Ovary (tissue), 9 donors: ENCODE data around the gene CAMK2D. TPM values are rescaled to one million over a fixed set of nuclear protein-coding genes. Genes with fewer than 3 reads are reported as not detected.

Source experiments
- DNase-seq, 5 donors: peaks; one replicate each; pipeline ENCODE4 v3.0.0-alpha.2; 2019 to 2020
- H3K27ac ChIP-seq, 2 donors: fragments of 200-600 bp; one replicate each; pipeline versions ENCODE4 v1.5.1 to v1.8.0; 2019 to 2022
- H3K27me3 ChIP-seq: fragments of 200-600 bp; one replicate; pipeline ENCODE4 v1.8.0; 2022
- H3K36me3 ChIP-seq: fragments of 200-600 bp; sonication (generic); one replicate; pipeline ENCODE4 v1.5.1; 2019
- H3K4me1 ChIP-seq: one replicate; pipeline ENCODE4 v1.8.1; 2013; ENCODE audit warnings: mild to moderate bottlenecking, moderate library complexity; ENCODE audit not compliant: insufficient read depth
- H3K4me3 ChIP-seq: fragments of 200-600 bp; sonication (generic); one replicate; pipeline ENCODE4 v1.5.1; 2017
- H3K9me3 ChIP-seq, 2 donors: fragments of 200-600 bp in 1 of 2; sonication (generic) in 1 of 2; one replicate each; pipeline versions ENCODE4 v1.5.1 to v1.8.1; 2013 to 2019; ENCODE audit warnings: mild to moderate bottlenecking in 1 of 2, moderate library complexity in 1 of 2
- EP300 ChIP-seq: sonication (generic); formaldehyde crosslinking; IDR thresholded peaks from one replicate; pipeline ENCODE4 v1.6.1; 2017; ENCODE audit warnings: antibody characterized with exemption
- POLR2A ChIP-seq: fragments of 450-650 bp; IDR thresholded peaks from one replicate; pipeline ENCODE4 v1.6.1; 2017; ENCODE audit warnings: antibody characterized with exemption, mild to moderate bottlenecking, moderate library complexity
- WGBS, 3 donors: extraction: QIAGEN DNeasy Blood & Tissue Kit in 1 of 3; methylation state at CpG; one replicate each; pipeline versions ENCODE4 v1.1.5 to v1.1.7; 2013 to 2017; 5-methylcytosine and 5-hydroxymethylcytosine counted together
- intact Hi-C, 4 donors: fragments of 100-400 bp; cut with DNase I; formaldehyde crosslinking; loops; one replicate each; pipeline versions ENCODE4 v1.11.0 to v1.15.1; 2022 to 2023
- polyA plus RNA-seq, 2 donors: library from polyadenylated mRNA; stranded (reverse); fragments of 200-250 nt in 1 of 2; fragments of 350-450 nt in 1 of 2; fragmentation: Illumina TruSeq in 1 of 2; extraction: RNeasy Lipid Tissue Mini Kit (QIAGEN cat#74804) in 1 of 2; gene quantifications; one replicate each; pipeline ENCODE4 v1.2.3, GENCODE V29; 2013 to 2014
- total RNA-seq, 7 donors: library from RNA; depleted of rRNA in 2 of 7; stranded (reverse); fragments of >200 nt in 2 of 7; fragmentation: NEBNext Ultra II Directional in 3 of 7; extraction: Animal tissue kit (Norgen Biotek cat#: 25700) in 3 of 7; gene quantifications; one replicate each; pipeline versions ENCODE4 v1.1.0 to v1.2.4, GENCODE V29; 2016 to 2023
- TF ChIP-seq, protein P1 (sequence below), 3 donors: fragments of 450-650 bp in 2 of 3; fragments of 200-600 bp in 1 of 3; IDR thresholded peaks; one replicate each; pipeline versions ENCODE4 v1.5.1 to v1.8.0; 2016 to 2022; ENCODE audit warnings: antibody characterized with exemption in 3 of 3, mild to moderate bottlenecking in 1 of 3
- donor health status: DM: no; HTN: no; CAD: no; lungs with moderate emphysema.
- donor health status: DM: no; HTN: no; CAD: no.
- donor health status: Bipolar disorder and iron deficiency.
- donor health status: DM: yes; HTN: yes; CAD: no.
- donor health status: DM: no; HTN: no; CAD: no.
- donor health status: DM: yes; HTN: yes; CAD: no.

The CAMK2D gene
- total and polyA plus RNA-seq, 9 donors = 14.2 to 36.9 (median 32.2) TPM

- Histone ChIP-seq H3K36me3 (no peaks in the 10 kb centered on the region), H3K27ac (no peak overlapping the region), H3K4me3 (no peak overlapping the region), H3K9me3 (no peaks in the 10 kb centered on the region), H3K4me1 (peaks cover 3% of the 10 kb centered on the region), H3K27me3 (no peaks in the 10 kb centered on the region)
- TF ChIP-seq, protein P1, sequence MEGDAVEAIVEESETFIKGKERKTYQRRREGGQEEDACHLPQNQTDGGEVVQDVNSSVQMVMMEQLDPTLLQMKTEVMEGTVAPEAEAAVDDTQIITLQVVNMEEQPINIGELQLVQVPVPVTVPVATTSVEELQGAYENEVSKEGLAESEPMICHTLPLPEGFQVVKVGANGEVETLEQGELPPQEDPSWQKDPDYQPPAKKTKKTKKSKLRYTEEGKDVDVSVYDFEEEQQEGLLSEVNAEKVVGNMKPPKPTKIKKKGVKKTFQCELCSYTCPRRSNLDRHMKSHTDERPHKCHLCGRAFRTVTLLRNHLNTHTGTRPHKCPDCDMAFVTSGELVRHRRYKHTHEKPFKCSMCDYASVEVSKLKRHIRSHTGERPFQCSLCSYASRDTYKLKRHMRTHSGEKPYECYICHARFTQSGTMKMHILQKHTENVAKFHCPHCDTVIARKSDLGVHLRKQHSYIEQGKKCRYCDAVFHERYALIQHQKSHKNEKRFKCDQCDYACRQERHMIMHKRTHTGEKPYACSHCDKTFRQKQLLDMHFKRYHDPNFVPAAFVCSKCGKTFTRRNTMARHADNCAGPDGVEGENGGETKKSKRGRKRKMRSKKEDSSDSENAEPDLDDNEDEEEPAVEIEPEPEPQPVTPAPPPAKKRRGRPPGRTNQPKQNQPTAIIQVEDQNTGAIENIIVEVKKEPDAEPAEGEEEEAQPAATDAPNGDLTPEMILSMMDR (IDR thresholded peaks at IDR 0.05) = no peak
- no peak for TF ChIP-seq EP300
- TF ChIP-seq POLR2A = no peak
- no peak for DNase-seq
- intact Hi-C loops = no loop called here
- WGBS, 3 donors = 94 to 100% (median 98%) methylated on average over 1 of the region's 1 CpG
Measured at GRCh38 chr4:113749178-113749577, 12.4 kb downstream of the CAMK2D start.

GRCh38 chr4:113747949-113748348 lies 13.6 kb downstream of the CAMK2D start:
- no peak for DNase-seq
- intact Hi-C loops = no loop called here
- no peaks in the 10 kb centered on the region for H3K36me3 ChIP-seq
- TF ChIP-seq, protein P1 (IDR thresholded peaks at IDR 0.05) = no peak
- TF ChIP-seq POLR2A (no peak), EP300 (no peak)
- WGBS, 3 donors = 97 to 99% (median 99%) methylated on average over 3 of the region's 3 CpGs
- H3K4me3 ChIP-seq = no peak overlapping the region
- no peaks in the 10 kb centered on the region for H3K9me3 ChIP-seq
- no peaks in the 10 kb centered on the region for H3K27me3 ChIP-seq
- H3K4me1 ChIP-seq = peaks cover 3% of the 10 kb centered on the region
- no peak overlapping the region for H3K27ac ChIP-seq

GRCh38 chr4:113745711-113746110 lies 15.8 kb downstream of the CAMK2D start:
- intact Hi-C loops = no loop called here
- Histone ChIP-seq H3K4me3 (no peak overlapping the region), H3K36me3 (no peaks in the 10 kb centered on the region), H3K4me1 (peaks cover 3% of the 10 kb centered on the region), H3K27me3 (no peaks in the 10 kb centered on the region), H3K27ac (no peak overlapping the region), H3K9me3 (no peaks in the 10 kb centered on the region)
- DNase-seq = no peak
- WGBS, 3 donors = 97 to 100% (median 98%) methylated on average over 2 of the region's 2 CpGs
- no peak for TF ChIP-seq EP300
- TF ChIP-seq, protein P1 (IDR thresholded peaks at IDR 0.05) = no peak
- TF ChIP-seq POLR2A = no peak

DNA sequence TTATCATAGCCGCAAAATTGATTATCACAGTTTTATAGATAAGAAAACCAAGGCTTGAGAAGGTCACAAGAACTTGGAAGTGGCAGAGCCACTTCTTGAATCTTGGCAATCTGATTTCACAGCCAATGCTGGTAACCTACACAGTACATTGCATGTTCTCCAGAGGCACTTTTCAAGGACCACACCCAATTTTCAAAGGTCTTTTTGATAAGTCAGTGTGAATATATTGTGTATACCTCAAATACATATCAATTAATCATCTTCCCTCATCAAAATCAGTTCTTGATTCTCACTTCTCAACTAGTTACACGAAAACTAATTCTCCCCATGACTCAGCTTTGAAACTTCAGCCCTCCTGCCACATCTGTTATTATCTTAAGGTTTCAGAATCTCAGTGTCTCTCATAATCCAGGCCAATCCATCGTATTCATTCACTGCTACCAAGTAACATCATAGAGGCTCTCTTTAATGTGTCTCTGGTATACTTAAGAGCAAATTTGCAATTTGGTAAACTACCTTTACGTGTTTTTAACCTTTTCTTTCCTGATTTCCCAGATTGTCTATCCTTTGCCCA lies 16.8 kb downstream of the CAMK2D start:
- no peak for DNase-seq

More for the DNA sequence above, 16.8 kb downstream of the CAMK2D start:
- WGBS, 3 donors = 97 to 98% (median 98%) methylated on average over 4 of the region's 4 CpGs
- H3K27ac ChIP-seq = no peak overlapping the region
- no peak overlapping the region for H3K4me3 ChIP-seq
- no peaks in the 10 kb centered on the region for H3K9me3 ChIP-seq
- intact Hi-C loops = no loop called here
- no peaks in the 10 kb centered on the region for H3K4me1 ChIP-seq
- H3K36me3 ChIP-seq = no peaks in the 10 kb centered on the region
- TF ChIP-seq POLR2A = no peak
- no peak for TF ChIP-seq EP300
- TF ChIP-seq, protein P1 (IDR thresholded peaks at IDR 0.05) = no peak
- no peaks in the 10 kb centered on the region for H3K27me3 ChIP-seq
